HG03558 (cell line): ENCODE measurements around the gene STAMBP.
"Not testable (repeated sequence)": the region's sequence is repeated elsewhere in the genome, so short reads cannot be mapped to it uniquely, and the experiment has no call there.

Experiments
- ATAC-seq: cut with Tn5 transposase; IDR thresholded peaks from one replicate; pipeline ENCODE4 v1.9.1; 2021; ENCODE audit warnings: moderate number of reproducible peaks; ENCODE audit not compliant: unreplicated experiment; ENCODE audit errors: extremely low read depth

Gene STAMBP

DNA sequence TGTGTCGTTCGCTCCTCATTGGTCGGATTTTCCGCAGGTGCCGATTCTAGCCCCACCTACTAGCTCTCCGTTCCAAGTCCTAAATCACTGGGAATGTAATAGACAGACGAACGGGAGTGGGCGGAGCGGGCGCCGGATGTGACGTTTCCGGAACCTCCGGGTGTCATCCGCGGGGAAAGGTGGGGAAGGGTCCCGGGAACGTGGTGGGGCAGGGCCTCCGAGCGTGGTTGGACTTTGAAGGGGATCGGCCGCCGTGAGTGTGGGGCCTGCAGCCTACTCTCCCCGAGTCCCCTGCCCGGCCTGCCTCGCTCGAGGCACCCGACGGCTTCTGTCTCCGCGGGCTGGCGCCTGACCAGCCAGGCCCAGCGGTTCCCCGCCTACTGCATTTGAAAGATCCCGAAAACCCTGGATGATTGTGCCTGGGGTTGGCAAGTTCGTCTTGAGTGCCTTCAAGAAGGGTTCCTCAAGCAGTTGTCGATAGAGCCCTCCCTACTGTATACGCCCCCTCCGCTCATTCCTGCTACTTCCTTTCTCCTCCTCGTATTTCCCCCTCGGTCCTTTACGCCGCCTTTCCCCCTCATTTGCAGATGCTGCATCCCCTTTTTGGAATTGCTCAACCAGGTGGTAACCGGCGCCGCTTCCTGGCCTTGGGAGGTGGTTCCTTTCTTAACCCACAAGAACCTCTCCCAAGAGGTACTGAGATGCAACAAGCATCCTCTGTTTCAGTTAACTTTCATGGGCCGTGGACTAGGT lies at the start of gene STAMBP:
TSS of gene STAMBP (plus strand) at position 144 of the 753 bp plus-strand sequence. CDS start 1,896 bp downstream, outside the sequence.
- ATAC-seq = peak; percentile 77

DNA sequence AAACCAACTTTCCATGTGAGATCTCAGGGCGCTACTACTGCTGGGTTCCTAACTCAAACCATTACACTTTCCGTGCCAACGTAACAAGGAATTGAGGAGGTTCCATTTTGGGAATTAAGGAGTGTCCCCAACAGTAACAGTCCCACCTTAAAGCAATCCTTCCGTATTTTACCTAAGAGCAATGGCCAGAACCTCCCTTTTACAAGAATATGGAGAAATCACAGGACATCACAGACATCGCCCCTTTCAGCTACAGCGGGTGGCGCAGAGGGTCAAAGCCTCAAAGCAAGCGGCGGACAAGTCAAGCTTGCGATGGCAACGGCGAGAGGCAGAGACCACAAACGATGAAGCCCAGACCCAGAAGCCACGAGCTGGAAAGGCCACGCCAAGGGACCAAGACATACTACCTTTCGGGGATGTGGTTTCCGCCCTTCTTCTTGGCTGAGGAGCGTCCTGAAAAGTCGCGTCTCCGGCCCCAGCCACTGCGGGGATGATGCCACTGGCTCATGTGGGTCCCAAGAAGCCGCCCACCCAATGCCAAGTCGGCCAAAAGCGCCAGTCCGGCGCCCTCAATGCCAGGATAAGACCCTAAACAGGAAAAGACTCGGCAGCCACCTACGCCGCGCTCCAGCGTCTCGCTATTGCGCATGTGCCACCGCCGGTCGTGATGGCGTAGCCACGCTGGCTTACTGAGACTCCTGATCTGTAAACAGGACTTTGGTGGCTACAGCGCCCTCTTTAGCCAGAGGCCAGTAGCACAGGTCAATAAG lies 49.1 kb upstream of the STAMBP start, which contains the start of gene DUSP11:
TSS of gene DUSP11 (minus strand) at position 637 of the 770 bp plus-strand sequence. CDS start at position 508, 129 bp downstream.
- peak; percentile 94 for ATAC-seq

DNA sequence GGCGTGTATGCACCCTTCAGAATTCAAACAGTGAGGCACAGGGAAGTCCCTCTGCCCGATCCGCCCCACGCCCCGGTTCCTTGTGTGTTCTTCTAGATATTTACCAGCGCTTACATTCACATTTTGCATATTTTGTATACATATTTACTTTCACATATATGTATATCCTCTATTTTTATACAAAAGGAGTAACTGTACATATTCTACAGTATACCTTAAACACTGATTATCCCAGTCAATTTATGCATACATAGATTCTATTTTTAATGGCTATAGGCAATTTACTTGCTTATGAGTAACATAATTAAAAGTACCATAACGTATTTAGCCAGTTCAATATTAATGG lies 48.6 kb upstream of the STAMBP start:
- no peak for ATAC-seq

DNA sequence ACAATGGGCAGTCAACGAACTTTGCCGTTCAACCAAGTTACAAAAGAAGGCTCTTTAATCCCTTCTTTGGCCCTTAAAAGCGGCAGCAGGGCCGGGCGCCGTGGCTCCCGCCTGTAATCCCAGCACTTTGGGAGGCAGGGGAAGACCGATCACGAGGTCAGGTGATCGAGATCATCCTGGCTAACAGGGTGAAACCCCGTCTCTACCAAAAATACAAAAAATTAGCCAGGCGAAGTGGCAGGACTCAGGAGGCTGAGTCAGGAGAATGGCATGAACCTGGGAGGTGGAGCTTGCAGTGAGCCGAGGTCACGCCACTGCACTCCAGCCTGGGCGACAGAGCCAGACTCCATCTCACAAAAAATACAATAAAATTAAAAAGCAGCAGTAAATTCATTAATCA lies 45.4 kb upstream of the STAMBP start:
- ATAC-seq = not testable (repeated sequence)

DNA sequence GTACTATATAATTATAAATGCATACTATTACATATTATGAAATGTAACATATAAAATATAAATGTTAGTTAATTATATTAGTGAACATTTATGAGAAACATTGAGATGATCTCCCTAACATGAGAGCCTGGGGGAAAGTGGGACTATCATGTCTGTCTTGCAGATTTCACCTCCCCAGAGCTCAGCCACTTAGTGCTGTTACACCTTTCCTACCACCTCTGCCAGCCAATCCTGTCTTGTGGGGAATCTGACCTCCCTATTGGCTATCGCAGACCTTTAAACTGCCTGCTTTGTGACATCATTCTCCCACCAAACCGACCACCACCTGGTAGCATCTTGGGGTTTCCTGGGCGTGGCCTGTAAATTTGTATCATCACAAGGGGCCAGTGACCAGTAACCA lies 44.9 kb upstream of the STAMBP start, which contains the start of gene C2orf78:
TSS of gene C2orf78 (plus strand) at position 301 of the 400 bp plus-strand sequence. CDS start 127 bp downstream, outside the sequence.
- not testable (repeated sequence) for ATAC-seq

DNA sequence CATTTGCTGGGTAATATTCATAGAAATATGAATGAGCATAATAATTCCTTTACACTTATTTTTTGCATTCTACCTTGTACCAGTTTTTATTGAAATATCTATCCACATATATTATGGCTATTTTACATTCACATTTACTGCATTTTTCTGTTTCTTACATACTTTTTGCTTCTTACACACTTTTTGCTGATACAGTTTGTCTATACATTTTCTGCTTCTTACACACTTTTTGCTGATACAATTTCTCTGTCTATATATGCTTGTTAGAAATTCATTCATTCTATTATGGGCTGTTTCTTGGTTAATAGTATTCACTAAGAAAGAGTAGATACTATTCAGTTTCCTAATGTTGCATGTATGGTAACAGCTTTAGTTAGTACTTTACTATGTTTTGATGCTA lies 16.9 kb upstream of the STAMBP start:
- ATAC-seq = no peak

DNA sequence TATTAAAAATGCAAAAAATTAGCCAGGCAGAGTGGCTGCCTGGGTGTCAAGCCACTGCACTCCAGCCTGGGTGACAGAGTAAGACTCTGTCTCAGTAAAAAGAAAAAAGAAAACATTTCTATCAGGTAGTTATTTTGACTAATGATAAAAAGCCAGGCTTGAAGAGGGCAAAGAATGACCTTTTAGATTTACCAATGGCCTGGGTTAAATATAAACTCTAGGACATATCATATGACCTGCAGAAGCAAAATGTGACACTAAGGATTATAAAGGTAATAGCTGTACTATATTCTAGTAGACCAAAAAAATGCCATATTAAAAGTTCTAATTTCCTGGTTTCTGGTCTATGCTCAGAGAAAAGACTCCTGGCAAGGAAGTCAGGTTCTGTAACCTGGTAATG lies 16.1 kb upstream of the STAMBP start:
- ATAC-seq = no peak

DNA sequence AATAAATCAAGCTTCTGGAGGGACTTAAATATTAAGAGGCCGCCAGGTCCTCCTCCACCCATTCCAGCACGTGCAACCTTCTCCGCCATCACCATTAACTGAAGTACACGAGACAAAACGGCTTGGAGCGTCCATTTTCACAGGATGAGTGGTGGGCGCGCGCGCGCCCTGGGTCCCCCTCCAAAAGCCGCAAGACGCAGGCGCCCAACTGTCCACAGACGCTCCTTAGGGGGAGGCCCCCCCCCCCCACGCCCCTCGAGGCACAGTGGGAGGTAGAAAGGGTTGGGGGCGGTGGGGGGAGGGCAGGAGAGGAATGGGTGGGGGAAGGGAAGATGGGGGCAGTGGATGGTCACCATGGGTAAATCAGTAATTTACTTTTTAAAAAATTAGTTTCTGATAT lies 10.5 kb upstream of the STAMBP start:
- no peak for ATAC-seq

DNA sequence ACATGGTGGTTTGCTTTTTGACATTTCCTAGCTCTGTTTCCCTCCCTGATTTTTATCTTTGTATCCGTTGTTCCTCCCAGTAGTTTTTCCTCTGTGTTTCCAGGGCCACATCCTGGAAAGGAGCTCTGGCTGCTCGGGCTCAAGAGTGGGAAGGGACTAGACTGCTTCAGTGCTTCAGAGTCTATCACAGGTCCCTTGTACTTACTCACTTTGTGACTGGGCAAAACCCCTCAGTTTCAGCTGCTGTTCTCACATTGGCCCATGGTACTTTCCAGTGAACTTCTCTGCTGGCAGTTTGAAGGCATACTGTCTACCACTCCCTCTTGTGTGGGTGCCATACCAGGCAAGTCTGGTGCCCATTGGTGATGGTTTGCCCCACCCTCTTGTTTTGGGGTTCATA lies 7.5 kb upstream of the STAMBP start:
- peak; percentile 51 for ATAC-seq

DNA sequence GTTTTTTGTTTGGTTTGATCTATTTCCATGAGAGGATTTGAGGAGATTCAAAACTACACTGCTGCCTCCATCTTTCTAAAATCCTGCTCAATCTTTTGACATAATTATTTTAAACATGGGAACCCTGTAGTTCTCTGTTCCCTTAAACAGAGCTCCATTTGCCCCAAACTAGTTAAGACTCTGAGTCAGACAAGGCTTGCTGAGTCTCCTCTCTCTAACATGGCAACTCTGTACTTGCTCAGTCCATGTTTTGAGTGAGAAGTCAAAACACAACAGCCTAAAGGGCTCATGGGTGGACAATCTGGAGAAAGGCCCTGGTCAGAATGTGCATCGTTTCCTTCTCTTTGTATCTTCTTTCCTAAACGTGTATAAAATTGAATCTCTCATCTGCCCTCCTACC lies 7.1 kb upstream of the STAMBP start:
- no peak for ATAC-seq

DNA sequence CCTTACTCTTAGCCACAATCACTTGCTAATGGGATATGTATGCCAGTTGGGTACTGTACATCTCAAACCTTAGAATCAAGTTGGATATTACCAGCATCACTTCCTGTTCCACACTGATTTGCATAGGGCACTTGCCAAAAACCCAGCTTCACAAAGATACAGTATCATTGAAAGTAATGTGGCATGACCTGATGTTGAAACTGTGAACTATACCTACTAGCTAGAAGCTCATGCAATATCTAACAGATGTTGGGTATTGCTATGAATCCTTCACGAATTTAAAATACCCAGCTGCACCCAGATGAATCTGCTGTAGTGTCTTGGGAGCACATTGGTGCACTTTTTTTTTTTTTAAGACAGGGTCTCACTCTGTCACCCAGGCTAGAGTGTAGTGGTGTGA lies 6.5 kb upstream of the STAMBP start:
- ATAC-seq = peak; percentile 53

DNA sequence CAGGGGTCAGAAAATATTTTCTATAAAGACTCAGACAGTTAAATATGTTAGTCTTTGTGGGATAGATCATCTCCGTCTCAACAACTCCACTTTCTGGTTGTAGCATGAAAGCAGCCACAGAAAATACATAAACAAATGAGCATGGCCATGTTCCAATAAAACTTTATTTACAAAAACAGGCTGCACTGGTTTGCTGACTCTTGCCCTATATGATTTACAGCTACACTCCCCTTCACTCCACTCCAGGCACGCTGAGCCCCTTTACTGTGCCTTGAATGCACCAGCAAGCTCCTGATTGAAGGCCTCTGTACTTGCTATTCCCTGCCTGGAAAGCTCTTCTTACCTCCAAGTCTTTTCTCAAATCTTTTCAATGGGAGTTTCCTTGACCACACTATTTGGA lies 5.8 kb upstream of the STAMBP start:
- no peak for ATAC-seq

DNA sequence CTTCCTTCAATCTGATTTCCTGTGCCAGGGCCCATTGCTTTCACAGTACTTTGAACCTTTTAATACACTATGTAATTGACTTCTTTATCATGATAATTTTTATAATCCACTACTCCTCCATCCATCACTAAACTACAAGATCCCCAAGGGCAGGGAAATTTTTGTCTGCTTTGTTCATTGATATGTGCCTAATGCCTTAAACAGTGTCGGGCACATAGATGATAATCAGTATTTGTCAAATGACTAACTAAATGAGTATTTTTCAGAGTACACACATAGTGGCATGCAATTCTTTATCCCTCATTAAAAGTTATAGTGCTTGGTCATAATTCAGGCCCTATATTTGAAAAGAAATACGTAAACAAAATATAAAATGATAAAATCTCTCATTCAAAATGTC lies 5.3 kb upstream of the STAMBP start:
- no peak for ATAC-seq

DNA sequence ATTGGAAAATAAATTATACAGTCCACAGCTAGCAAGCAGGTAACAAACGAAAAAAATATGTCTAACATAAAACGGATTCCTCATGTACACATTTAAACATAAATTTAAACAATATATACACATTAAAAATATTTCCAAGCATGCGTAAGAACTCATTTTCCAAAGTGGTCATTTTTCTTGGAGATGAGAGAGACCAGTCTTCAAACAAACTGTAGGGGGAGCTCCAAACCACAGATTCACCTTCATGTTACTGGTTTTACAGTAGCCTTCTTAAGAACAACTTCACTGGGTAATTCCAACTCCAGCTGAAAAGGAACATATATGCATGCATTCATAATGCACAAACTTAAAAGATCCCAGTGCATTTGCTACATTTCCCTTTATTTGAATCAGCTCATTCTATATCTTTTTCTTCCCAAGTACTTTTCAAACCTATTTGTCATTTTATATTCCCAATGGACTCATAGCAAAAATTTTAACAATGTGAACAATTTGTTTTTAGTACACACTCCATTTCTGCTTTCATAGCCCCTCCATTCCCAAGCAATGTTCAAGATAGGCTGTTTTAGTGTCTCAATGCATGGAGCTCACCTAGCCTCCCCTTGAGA lies 4.7 kb upstream of the STAMBP start:
- ATAC-seq = no peak

DNA sequence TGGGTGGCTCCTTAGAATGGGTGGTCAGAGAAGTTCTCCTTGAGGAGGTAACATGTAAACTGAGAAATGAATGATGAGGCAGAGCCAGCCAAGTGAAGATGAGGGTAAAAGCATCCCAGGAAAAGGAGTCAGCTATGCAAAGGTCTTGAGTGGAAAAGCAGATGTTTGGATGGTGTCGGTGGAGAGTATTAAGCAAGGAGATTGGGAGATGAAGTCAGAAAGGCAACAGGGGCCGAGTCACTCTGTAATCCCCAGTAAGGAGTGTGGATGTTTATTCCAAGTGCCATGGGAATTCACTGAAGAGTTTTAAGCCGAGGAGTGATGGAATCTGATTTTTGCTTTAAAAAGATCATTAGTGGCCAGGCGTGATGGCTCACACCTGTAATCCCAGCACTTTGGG lies 3.4 kb upstream of the STAMBP start:
- ATAC-seq = no peak

DNA sequence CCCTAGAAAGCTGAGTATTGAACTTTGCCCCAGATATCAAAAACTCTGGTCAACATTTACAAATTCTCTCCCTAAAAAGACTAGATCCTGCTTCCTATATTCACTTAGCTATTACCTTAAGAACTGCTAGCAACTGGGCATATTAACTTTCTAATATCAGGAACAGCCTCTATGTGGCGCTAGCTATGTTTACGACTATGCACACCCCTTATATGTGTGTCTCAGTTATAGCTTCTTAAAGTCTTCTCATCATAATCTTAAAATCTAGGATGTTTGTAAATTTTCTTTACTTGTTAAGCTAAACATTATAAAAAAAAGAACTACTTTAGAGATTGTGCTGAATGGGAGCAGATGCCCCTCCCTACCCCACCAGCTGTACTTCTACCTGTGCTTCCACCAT lies 1.7 kb upstream of the STAMBP start:
- ATAC-seq = no peak

DNA sequence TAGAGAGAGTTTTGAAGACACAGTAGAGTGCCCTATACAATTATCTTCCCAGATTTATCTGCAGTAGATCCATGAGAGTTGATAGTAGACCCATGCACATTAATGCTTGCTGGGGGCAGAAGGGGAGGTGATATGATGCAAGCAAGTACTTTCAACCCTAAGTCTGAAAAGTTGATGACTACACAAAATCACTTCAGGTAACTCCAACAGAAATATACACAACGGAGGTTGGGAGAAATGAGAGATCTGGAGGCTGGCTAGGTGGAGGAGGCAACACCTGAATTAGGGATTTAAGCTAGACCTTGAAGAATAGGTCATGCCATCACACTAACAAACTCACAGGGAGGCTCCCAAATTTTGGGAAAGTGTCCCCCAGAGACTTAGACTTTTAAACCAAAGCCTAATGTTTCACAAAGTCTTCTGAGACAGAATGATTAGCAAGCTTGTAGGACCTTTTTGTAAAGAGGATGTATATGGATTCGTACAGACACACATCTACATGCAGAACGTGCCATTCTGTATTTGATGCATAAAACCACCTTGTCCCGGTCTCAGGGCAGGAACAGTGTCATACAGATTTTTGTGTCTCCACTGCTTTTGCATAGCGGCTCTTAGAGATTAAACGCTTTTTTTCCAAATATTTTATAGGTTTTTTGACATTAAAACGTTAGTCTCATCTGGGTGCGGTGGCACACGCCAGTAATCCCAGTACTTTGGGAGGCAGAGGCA lies 937 bp upstream of the STAMBP start:
- no peak for ATAC-seq

DNA sequence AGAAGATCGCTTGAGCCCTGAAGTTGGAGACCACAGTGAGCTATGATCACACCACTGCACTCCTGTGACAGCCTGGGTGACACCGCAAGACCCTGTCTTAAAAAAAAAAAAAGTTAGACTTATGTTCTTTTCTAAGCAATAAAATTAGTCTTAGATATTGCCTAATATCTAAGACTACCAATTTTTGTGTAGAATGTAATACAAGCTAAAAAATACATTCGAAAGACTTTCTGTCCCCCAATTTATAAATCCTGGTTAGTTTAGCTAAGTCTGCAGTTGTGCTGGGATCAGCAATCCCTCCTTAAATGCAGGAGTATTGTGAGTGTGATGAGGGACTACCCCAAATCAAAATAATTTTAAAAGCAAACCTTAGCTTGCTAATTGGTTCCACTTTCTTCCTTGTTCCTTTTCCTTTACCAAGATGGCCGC lies 358 bp upstream of the STAMBP start:
- no peak for ATAC-seq

DNA sequence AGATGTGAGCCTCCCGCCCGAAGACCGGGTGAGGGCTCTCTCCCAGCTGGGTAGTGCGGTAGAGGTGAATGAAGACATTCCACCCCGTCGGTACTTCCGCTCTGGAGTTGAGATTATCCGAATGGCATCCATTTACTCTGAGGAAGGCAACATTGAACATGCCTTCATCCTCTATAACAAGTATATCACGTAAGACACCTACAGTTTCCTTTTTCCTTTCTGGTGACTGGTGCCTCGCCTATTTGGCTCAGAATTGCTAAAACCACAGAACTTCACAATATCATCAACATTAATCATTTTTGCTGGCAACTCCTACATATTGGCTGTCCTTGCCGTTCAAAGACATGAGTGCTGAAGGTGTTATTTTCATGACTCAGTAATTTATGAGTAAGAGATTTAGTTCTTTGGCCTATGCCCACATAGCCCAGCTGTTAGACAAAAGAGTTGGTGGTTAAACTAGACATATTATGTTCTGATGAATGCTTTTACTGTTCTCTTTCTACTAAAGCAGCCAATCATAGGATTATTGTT lies 2.2 kb downstream of the STAMBP start:
- no peak for ATAC-seq

DNA sequence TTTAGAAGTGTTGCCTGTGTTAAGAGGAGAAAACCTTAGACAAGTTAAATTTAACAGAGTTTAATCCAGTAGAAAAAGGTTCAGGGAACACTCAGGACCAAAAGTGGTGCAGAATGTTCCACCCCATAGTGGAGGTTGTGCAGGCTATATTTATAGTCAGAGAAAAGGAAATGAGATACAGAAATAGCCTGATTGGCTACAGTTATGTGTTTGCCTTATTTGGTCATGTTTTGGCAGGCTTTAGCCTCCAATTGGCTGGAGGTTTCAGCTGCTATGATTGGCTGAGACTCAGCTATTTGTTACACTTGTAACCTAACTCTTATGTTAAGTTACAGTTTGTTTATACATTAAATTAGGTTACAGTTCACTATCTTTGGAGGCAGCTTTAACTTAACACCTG lies 4.2 kb downstream of the STAMBP start:
- no peak for ATAC-seq
